ENCODE data around the gene NADSYN1.

DNA sequence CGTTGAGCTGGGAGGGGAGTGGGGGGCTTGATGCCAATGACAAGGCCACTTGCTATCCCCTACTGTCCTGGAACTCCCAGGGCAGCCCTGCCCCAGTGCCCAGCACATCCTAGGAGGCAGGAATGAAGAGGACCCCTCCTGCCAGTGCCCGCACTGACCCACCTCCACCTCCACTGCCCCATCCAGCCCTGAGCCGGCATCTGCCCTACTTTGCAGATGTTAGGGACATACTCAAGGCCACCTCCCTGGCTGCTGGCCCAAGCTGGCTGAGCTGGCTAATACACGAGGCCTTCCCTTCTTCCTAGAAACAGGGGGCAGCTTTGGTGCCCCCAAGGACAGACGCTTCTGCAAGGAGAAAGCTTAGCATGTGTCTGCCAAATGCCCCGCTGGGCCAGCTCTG is 15.6 kb upstream of the NADSYN1 start:
- TF ChIP-seq CTCF (IDR thresholded peaks at IDR 0.05) (no peak), POLR2A (IDR thresholded peaks at IDR 0.05) (no peak)

All from tibial nerve (tissue), 3 donors.